Suppressor macrophage (primary cell): Measurements from ENCODE around the gene KCND3.

ENCODE experiments used
- DNase-seq, 4 experiments: peaks; one replicate each; pipeline ENCODE4 v3.0.0-alpha.2; 2020 to 2022

Gene KCND3

GRCh38 chr1:111841189-111841588 is 148.3 kb downstream of the KCND3 start:
- DNase-seq, result no peak

- no peak for DNase-seq
These were observed 152.1 kb downstream of the KCND3 start for GRCh38 chr1:111837393-111837792.

- no peak for DNase-seq
These were observed 153.4 kb downstream of the KCND3 start for GRCh38 chr1:111836111-111836510.

GRCh38 chr1:111835514-111835913 is 154.0 kb downstream of the KCND3 start:
- DNase-seq, result no peak

- DNase-seq, result no peak
These were observed 154.5 kb downstream of the KCND3 start for GRCh38 chr1:111834956-111835355.

GRCh38 chr1:111833334-111833733 is 156.1 kb downstream of the KCND3 start:
- no peak for DNase-seq

- DNase-seq, result no peak
These were observed 156.8 kb downstream of the KCND3 start for GRCh38 chr1:111832521-111833155.

GRCh38 chr1:111831153-111831552 is 158.3 kb downstream of the KCND3 start:
- DNase-seq, result no peak

GRCh38 chr1:111827946-111828345 is 161.5 kb downstream of the KCND3 start:
- no peak for DNase-seq

- no peak for DNase-seq
These were observed 163.2 kb downstream of the KCND3 start for GRCh38 chr1:111826278-111826677.

- no peak for DNase-seq
These were observed 164.3 kb downstream of the KCND3 start for GRCh38 chr1:111825217-111825616.

- DNase-seq, result no peak
These were observed 167.3 kb downstream of the KCND3 start for GRCh38 chr1:111822138-111822537.

GRCh38 chr1:111821121-111821745 is 168.2 kb downstream of the KCND3 start:
- DNase-seq, result no peak

GRCh38 chr1:111819566-111820263 is 169.8 kb downstream of the KCND3 start:
- DNase-seq, result no peak

- DNase-seq, result no peak
These were observed 170.9 kb downstream of the KCND3 start for GRCh38 chr1:111818546-111818945.

GRCh38 chr1:111818081-111818480 is 171.4 kb downstream of the KCND3 start:
- no peak for DNase-seq

- no peak for DNase-seq
These were observed 174.8 kb downstream of the KCND3 start for GRCh38 chr1:111814642-111815041.

GRCh38 chr1:111814305-111814628 is 175.2 kb downstream of the KCND3 start:
- DNase-seq, result no peak

GRCh38 chr1:111813440-111814304 is 175.8 kb downstream of the KCND3 start:
- no peak for DNase-seq

GRCh38 chr1:111812306-111812705 is 177.2 kb downstream of the KCND3 start:
- no peak for DNase-seq

- DNase-seq, result no peak
These were observed 177.6 kb downstream of the KCND3 start for GRCh38 chr1:111811891-111812290.

- no peak for DNase-seq
These were observed 184.2 kb downstream of the KCND3 start for GRCh38 chr1:111805251-111805650.

- no peak for DNase-seq
These were observed 184.7 kb downstream of the KCND3 start for GRCh38 chr1:111804776-111805175.
